ENCODE data around the gene PERM1. TPM values are rescaled to one million over a fixed set of nuclear protein-coding genes. Genes with fewer than 3 reads are reported as not detected.

The PERM1 gene
- total RNA-seq, 1 experiment from 2014 or later, result 0.39 TPM

DNA sequence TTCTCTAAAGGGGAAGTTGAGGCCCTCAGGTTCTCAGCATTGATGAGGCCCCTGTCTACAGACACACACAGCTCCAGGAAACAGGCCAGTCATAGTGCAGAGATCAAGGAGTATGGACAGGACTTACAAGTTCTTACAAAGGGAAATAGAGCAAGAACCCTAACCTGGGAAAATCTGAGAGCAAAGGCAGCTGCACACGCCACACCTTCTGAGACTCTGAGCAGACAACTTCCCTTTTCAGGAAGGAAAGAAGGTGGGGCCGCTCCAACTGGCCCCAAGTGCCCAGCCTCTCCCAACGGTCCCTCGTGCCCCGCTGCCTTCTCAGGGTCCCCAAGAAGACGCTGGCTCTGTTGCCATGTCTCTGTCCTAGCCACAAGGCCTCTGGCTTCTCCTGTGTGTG lies 26.4 kb downstream of the PERM1 start:
- Histone ChIP-seq H3K4me2 (ENCODE audit: low read length) (no peak overlapping the region), H4K20me1 (ENCODE audit: insufficient read depth) (no peaks in the 10 kb centered on the region; the same call in 1 of the 2 replicates), H3K27ac (ENCODE audit: low read depth, low read length) (no peak overlapping the region), H3K79me2 (ENCODE audit: insufficient read depth, low read length) (peaks cover 63% of the 10 kb centered on the region), H3K9ac (ENCODE audit: low read length) (no peak overlapping the region), H3K4me3 (replicated peaks in 1 of 2; ENCODE audit: low read depth in 1 of 2, low read length in 2 of 2) (no peak overlapping the region), H3K27me3 (ENCODE audit: insufficient read depth, low read length) (no peaks in the 10 kb centered on the region), H3K9me2 (ENCODE audit: insufficient read depth) (no peaks in the 10 kb centered on the region), H2AFZ (ENCODE audit: low read depth, low read length, poor library complexity, severe bottlenecking) (no peak overlapping the region), H3K9me3 (ENCODE audit: control insufficient read depth in 1 of 2, insufficient read depth in 1 of 2, low read depth in 1 of 2, low read length in 2 of 2) (no peaks in the 10 kb centered on the region), H3K4me1 (ENCODE audit: control insufficient read depth in 1 of 2, insufficient read depth in 2 of 2, low read length in 2 of 2) (peaks cover 6 to 9% of the 10 kb centered on the region in 2 experiments), H3K36me3 (ENCODE audit: control insufficient read depth in 1 of 2, insufficient read depth in 2 of 2, low read length in 2 of 2) (peaks cover 27 to 57% of the 10 kb centered on the region in 2 experiments)
- DNase-seq (ENCODE audit: low read depth, low spot score) (no peak), ATAC-seq (no peak)
- ChIA-PET POLR2A (no interaction called here), RAD21 (ENCODE audit: low non-redundant PET in 1 of 2, low total read pairs in 2 of 2, uncharacterized antibody in 2 of 2, unreplicated experiment in 2 of 2) (no interaction called here), CTCF (no interaction called here)
- TF ChIP-seq ELF1 (IDR thresholded peaks at IDR 0.05; ENCODE audit: borderline replicate concordance, low read depth), result no peak
- TF ChIP-seq CEBPB (IDR thresholded peaks at IDR 0.05; ENCODE audit: low read depth), result no peak
- no peak for TF ChIP-seq SRF (IDR thresholded peaks at IDR 0.05; ENCODE audit: low read depth)
- TF ChIP-seq, protein P1, sequence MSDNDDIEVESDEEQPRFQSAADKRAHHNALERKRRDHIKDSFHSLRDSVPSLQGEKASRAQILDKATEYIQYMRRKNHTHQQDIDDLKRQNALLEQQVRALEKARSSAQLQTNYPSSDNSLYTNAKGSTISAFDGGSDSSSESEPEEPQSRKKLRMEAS (IDR thresholded peaks at IDR 0.05), result no peak
- TF ChIP-seq, protein P2, sequence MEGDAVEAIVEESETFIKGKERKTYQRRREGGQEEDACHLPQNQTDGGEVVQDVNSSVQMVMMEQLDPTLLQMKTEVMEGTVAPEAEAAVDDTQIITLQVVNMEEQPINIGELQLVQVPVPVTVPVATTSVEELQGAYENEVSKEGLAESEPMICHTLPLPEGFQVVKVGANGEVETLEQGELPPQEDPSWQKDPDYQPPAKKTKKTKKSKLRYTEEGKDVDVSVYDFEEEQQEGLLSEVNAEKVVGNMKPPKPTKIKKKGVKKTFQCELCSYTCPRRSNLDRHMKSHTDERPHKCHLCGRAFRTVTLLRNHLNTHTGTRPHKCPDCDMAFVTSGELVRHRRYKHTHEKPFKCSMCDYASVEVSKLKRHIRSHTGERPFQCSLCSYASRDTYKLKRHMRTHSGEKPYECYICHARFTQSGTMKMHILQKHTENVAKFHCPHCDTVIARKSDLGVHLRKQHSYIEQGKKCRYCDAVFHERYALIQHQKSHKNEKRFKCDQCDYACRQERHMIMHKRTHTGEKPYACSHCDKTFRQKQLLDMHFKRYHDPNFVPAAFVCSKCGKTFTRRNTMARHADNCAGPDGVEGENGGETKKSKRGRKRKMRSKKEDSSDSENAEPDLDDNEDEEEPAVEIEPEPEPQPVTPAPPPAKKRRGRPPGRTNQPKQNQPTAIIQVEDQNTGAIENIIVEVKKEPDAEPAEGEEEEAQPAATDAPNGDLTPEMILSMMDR (IDR thresholded peaks at IDR 0.05 in 2 of 3, conservative IDR thresholded peaks at IDR 0.05 in 1 of 3; ENCODE audit: borderline replicate concordance in 1 of 3, insufficient read depth in 1 of 3, low read depth in 2 of 3, low read length in 2 of 3), result no peak
- TF ChIP-seq ZFX (IDR thresholded peaks at IDR 0.05), result no peak
- no peak for TF ChIP-seq POLR2AphosphoS5 (IDR thresholded peaks at IDR 0.05; ENCODE audit: low read depth, low read length)
- no TSS peak for BruUV-seq (replicated peaks)
- intact Hi-C loops (cut with micrococcal nuclease), result no loop called here

DNA sequence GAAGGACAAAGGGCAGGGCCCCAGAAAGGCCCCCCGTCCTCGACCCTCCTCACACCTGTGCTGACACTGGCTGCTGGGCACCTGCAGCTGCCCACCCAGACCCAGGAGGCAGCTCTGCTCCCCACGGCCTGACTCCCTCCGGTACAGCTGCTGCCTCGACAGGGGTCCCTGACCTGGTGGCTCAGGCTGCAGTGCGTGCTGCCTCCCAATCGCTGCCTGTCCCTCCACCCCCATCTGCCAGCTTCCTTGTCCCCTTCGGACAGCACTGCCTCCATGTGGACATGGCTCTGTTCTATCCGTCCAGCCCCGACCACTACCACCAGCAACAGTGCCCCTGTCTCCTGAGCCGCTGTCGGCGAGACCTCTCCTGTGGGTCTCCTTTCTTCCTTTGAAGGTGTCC lies 27.0 kb downstream of the PERM1 start:
- no peaks in the 10 kb centered on the region for H3K27me3 ChIP-seq (ENCODE audit: insufficient read depth, low read length)
- no TSS peak for BruUV-seq (replicated peaks)
- intact Hi-C loops (cut with micrococcal nuclease), result no loop called here
- H2AFZ ChIP-seq (ENCODE audit: low read depth, low read length, poor library complexity, severe bottlenecking), result no peak overlapping the region
- DNase-seq (ENCODE audit: low read depth, low spot score) (no peak), ATAC-seq (no peak)
- peaks cover 31 to 62% of the 10 kb centered on the region in 2 experiments for H3K36me3 ChIP-seq (ENCODE audit: control insufficient read depth in 1 of 2, insufficient read depth in 2 of 2, low read length in 2 of 2)
- no peak overlapping the region for H3K9ac ChIP-seq (ENCODE audit: low read length)
- H4K20me1 ChIP-seq (ENCODE audit: insufficient read depth), result no peaks in the 10 kb centered on the region; the same call in 1 of the 2 replicates
- ChIA-PET CTCF (no interaction called here), RAD21 (ENCODE audit: low non-redundant PET in 1 of 2, low total read pairs in 2 of 2, uncharacterized antibody in 2 of 2, unreplicated experiment in 2 of 2) (interaction anchor here in 1 of 2 experiments (0.8 kb wide), 1 partner anchor 8 kb away, joined by 3 read pairs; no protein-coding TSS in a partner anchor), POLR2A (no interaction called here)
- peaks cover 6 to 9% of the 10 kb centered on the region in 2 experiments for H3K4me1 ChIP-seq (ENCODE audit: control insufficient read depth in 1 of 2, insufficient read depth in 2 of 2, low read length in 2 of 2)
- no peak overlapping the region for H3K4me3 ChIP-seq (replicated peaks in 1 of 2; ENCODE audit: low read depth in 1 of 2, low read length in 2 of 2)
- no peak overlapping the region for H3K27ac ChIP-seq (ENCODE audit: low read depth, low read length)
- H3K9me3 ChIP-seq (ENCODE audit: control insufficient read depth in 1 of 2, insufficient read depth in 1 of 2, low read depth in 1 of 2, low read length in 2 of 2), result no peaks in the 10 kb centered on the region
- no peaks in the 10 kb centered on the region for H3K9me2 ChIP-seq (ENCODE audit: insufficient read depth)
- H3K4me2 ChIP-seq (ENCODE audit: low read length), result no peak overlapping the region
- H3K79me2 ChIP-seq (ENCODE audit: insufficient read depth, low read length), result peaks cover 60% of the 10 kb centered on the region
- no peak for TF ChIP-seq SIN3A (IDR thresholded peaks at IDR 0.05; ENCODE audit: low read depth)
- no peak for TF ChIP-seq EZH2phosphoT487 (IDR thresholded peaks at IDR 0.05; ENCODE audit: borderline replicate concordance)
- TF ChIP-seq CEBPB (IDR thresholded peaks at IDR 0.05; ENCODE audit: low read depth), result no peak
- TF ChIP-seq, protein P2 (IDR thresholded peaks at IDR 0.05 in 2 of 3, conservative IDR thresholded peaks at IDR 0.05 in 1 of 3; ENCODE audit: borderline replicate concordance in 1 of 3, insufficient read depth in 1 of 3, low read depth in 2 of 3, low read length in 2 of 3), result no peak
- TF ChIP-seq, protein P3, sequence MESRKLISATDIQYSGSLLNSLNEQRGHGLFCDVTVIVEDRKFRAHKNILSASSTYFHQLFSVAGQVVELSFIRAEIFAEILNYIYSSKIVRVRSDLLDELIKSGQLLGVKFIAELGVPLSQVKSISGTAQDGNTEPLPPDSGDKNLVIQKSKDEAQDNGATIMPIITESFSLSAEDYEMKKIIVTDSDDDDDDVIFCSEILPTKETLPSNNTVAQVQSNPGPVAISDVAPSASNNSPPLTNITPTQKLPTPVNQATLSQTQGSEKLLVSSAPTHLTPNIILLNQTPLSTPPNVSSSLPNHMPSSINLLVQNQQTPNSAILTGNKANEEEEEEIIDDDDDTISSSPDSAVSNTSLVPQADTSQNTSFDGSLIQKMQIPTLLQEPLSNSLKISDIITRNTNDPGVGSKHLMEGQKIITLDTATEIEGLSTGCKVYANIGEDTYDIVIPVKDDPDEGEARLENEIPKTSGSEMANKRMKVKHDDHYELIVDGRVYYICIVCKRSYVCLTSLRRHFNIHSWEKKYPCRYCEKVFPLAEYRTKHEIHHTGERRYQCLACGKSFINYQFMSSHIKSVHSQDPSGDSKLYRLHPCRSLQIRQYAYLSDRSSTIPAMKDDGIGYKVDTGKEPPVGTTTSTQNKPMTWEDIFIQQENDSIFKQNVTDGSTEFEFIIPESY (IDR thresholded peaks at IDR 0.05; ENCODE audit: extremely low read depth, insufficient replicate concordance, low read length), result no peak
- no peak for TF ChIP-seq ZNF274 (IDR thresholded peaks at IDR 0.05; ENCODE audit: low read depth, low read length)
- TF ChIP-seq EZH2 (IDR thresholded peaks at IDR 0.05), result no peak
- TF ChIP-seq RAD21 (IDR thresholded peaks at IDR 0.05; ENCODE audit: low read depth), result no peak
- TF ChIP-seq FOSL1 (IDR thresholded peaks at IDR 0.05; ENCODE audit: low read depth), result no peak
- no peak for TF ChIP-seq POLR2A (IDR thresholded peaks at IDR 0.05; ENCODE audit: borderline replicate concordance, extremely low read depth, insufficient read depth, insufficient read length)

Measured in HCT116 (cell line).